DMS 273 (cell line): ENCODE data around the gene ELP4.

Experiments used
- DNase-seq: peaks from one replicate; lab custom pipeline; 2025; ENCODE audit not compliant: unreplicated experiment; lab: John Stamatoyannopoulos, UW

The ELP4 gene

DNA sequence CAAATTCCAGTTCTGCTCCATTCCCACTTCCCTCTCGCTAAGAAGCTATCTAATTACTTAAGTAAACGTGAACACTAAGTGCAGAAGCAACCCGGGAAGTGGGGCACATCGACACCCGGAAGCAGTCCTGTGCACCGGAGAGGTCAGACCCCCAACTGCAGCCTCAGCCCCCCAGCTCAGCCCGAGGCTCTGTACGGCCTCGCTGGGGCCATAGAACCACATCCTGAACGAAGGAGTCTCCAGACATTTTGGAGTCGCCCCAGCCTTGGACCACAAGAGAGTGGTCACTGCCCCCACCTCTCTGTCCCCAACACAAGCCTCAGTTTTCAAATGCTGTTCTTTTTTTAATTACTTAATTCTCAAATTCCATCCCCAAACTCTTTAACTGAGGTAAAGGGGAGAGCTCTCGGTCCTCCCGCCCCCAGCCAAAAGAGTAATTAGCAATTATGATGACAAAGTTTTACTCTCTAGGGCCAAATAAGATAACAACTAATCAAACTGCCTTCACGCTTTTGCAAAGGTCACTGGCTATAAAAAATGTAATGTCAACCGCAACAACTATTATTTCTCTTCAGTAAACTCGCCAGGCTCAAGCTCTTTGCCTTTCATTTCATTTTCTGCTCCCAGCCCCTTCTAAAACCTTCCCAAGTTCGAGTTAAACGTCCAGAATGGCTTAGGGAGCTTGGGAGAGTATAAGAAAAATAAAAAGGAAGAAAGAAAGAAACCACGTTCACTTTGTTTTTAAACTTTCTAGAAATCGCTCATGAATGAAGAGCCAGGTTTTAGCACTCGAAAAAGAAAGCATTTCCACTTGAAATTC lies 299.4 kb downstream of the ELP4 start:
- DNase-seq: peak; percentile 32

- peak; percentile 33 for DNase-seq
These were observed 299.9 kb downstream of the ELP4 start for GRCh38 chr11:31809541-31809856.

DNA sequence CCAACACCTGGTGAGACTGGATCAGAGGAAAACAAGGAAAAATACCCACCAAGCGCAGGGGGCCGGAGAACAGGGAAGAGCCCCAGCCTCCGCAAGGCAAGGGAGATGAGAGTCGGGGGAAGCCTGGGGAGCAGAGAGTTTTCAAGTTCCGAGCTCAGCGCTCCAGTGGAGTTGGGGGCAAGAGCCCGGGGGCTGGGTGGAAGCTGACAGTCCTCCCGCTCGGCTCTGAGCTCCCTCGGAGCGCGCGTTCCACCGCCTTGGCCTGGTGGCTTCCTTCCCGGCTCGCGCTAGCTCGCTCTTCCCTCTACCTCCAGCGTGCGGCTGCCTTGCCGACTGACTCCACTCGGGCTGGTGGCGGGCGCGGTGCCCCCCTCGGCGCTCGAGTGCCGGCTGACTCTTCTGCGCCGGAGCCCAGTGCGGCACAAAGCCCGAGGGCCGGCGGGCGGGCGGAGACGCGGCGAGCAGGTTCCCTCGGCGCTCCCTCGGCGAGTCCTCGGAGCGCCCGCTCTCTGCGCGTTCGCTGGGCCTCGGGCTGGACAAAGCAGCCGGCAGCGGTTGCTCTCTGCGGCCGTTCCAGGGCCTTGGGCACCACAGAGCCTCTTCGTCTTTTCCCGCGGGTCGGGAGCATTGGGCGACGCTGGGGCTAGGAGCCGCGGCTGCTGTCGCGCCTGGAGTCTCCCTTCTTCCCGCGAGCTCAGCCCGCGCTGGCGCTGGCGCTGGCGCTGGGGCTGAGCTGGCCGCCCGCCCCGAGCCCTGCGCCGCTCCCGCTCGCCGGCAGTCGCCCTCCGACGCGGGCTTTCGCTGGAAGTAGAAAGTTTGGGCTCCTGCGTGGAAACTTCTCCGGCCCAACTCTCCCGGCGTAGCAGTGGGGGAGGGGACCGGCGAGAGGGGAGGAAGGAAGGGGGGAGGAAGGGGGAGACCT lies 300.6 kb downstream of the ELP4 start:
- DNase-seq: peak; percentile 74

GRCh38 chr11:31810779-31811647 lies 301.4 kb downstream of the ELP4 start, which contains the start of gene PAX6:
PAX6 (minus strand) TSS chr11:31811322; CDS start chr11:31806411, 4,911 bp downstream.
- peak; percentile 98 for DNase-seq

GRCh38 chr11:31812383-31813381 lies 303.1 kb downstream of the ELP4 start:
- peak; percentile 23 for DNase-seq

GRCh38 chr11:31813391-31814175 lies 304.0 kb downstream of the ELP4 start:
- no peak for DNase-seq

DNA sequence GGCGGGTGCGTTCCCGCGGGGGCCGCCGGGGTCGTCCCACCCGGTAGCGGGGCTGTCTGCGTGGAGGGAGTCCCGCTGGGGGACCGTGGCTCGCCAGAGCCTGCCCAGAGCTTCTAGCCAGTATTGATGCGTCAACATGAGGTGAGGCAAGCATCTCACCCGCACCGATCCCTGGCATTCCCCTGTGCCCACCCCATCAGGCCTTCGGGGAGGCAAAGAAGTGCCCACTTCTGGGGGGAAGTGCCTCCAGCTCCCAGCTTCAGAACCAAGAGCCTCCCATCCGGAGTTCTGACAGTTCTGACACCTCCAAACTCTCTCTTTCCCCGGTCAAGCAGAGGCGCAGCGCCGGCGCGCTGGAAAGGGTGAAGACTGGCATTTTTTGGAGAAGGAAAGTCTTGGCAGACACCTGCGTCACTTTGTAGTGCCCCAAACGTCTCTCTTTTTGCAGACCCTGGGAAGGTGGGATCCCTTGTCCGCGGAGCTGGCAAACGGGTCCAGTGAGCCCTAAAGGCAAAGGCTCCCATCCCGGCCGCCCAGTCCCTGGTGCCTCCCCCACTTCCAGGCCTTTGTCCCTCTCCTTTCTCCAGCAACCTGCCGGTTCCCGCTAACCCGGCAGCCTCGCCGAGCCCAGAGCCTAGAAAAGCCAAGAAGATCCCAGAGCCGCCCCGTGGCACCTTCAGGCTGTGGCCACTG lies 304.8 kb downstream of the ELP4 start:
- DNase-seq: no peak

GRCh38 chr11:31815711-31816467 lies 306.3 kb downstream of the ELP4 start:
- DNase-seq: peak; percentile 53

DNA sequence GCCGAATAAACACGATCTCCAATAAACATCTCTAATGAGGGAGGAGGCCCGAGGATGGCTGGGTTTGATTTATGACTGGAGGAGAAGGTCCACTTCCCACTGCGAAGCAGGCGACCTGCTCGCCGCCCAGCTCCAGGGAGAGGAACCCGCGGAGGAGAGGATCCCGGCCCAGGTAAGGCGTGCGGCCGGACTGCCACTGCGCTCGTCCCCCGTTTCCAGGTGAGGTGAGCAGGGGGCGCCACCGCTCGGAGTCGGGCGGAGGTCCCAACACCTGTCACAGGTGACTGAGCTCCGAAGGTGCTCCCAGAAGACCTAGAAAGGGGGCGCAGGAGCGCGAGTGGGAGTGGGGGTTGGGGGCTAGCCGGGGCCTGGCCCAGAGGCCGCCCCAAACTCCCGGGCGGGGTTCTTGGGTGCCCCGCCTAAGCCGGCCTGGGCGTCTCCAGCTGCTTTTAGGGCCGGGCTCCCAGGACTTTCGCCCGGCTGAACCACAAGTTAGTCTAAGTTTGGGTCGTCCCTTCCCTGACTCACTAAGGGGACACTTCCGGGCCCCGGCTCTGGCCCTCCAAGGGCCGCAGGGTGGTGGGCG lies 307.0 kb downstream of the ELP4 start:
- DNase-seq: peak; percentile 53

DNA sequence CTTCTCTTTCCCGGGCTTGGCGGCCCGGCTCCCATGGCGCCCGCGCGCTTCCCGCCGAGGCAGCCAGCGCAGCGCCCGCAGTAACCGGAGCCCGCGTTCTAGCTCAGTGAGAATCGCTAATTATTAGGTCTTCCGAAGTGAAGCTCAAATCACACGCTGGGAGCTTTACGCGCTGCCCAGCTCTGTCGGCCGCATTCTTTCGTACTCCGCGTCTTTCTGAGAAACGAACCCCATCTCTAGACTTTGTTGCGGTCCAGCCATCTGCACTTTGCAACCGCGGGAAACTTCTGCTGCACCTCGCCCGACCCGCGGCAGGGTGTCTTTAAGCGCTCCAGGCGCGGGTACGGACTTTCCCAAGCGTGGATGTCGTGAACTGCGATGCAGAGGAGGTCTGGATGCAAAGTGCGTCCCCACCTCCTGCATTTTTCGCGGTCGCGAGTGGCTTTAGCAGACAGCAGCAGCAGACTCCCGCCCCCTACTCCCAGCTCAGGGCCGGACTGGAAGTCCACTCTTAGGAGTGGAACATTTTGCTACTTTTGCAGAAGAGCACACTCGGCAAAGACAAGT lies 307.6 kb downstream of the ELP4 start:
- DNase-seq: peak; percentile 77

GRCh38 chr11:31817621-31818424 lies 308.3 kb downstream of the ELP4 start:
- peak; percentile 44 for DNase-seq

- no peak for DNase-seq
These were observed 308.8 kb downstream of the ELP4 start for GRCh38 chr11:31818425-31818755.

GRCh38 chr11:31818874-31819331 lies 309.3 kb downstream of the ELP4 start:
- DNase-seq: no peak

- DNase-seq: no peak
These were observed 310.3 kb downstream of the ELP4 start for GRCh38 chr11:31819621-31820437.

GRCh38 chr11:31820438-31820818 lies 310.9 kb downstream of the ELP4 start:
- DNase-seq: no peak
